ENCODE data around the gene DNAH14. TPM values are rescaled to one million over a fixed set of nuclear protein-coding genes. Genes with fewer than 3 reads are reported as not detected.

The DNAH14 gene
- total and polyA plus RNA-seq, 2 donors (not counting 3 experiments of a cell fraction or from before 2014, with no cell fraction given), result 1.5 to 7.1 TPM

- TF ChIP-seq MYC (IDR thresholded peaks at IDR 0.05; ENCODE audit: low read depth, low read length) (no peak), EZH2 (IDR thresholded peaks at IDR 0.05; ENCODE audit: borderline replicate concordance, low read depth, low read length, severe bottlenecking) (no peak), JUN (IDR thresholded peaks at IDR 0.05; ENCODE audit: borderline replicate concordance, insufficient read depth, insufficient read length, low read depth) (no peak), POLR2A (IDR thresholded peaks at IDR 0.05; ENCODE audit: low read depth, low read length) (no peak), GATA2 (IDR thresholded peaks at IDR 0.05; ENCODE audit: insufficient read depth, insufficient read length, low read depth, low read length) (no peak)
- H2AFZ ChIP-seq (ENCODE audit: low read depth, low read length), result no peak overlapping the region
- DNase-seq (ENCODE audit: low read depth, low spot score), result no peak
- no TSS peak for BruUV-seq (replicated peaks)
- no peaks in the 10 kb centered on the region for H3K4me1 ChIP-seq (ENCODE audit: control insufficient read depth, extremely low read depth, insufficient read depth, low read length)
- no peaks in the 10 kb centered on the region for H3K9me1 ChIP-seq (replicated peaks; ENCODE audit: control insufficient read depth, extremely low read depth, insufficient read depth, low read length)
- intact Hi-C loops (cut with micrococcal nuclease), result no loop called here
- H3K9ac ChIP-seq (replicated peaks; ENCODE audit: extremely low read depth, insufficient read depth, low read length), result no peak overlapping the region
- no peaks in the 10 kb centered on the region for H3K79me2 ChIP-seq (ENCODE audit: control insufficient read depth, insufficient read depth, low read length)
- no peak overlapping the region for H3K4me3 ChIP-seq (replicated peaks in 1 of 3; ENCODE audit: insufficient read depth in 1 of 3, low read depth in 1 of 3, low read length in 3 of 3)
- H3K4me2 ChIP-seq (ENCODE audit: insufficient read depth, low read length), result no peak overlapping the region
- FAIRE-seq, result no peak
- dilution Hi-C loops (cut with MboI; ENCODE audit: extremely low pct_ligation_motif_present, low sequenced_read_pairs), result no loop called here
- POLR2A ChIA-PET, result no interaction called here
- H3K27me3 ChIP-seq (ENCODE audit: control insufficient read depth in 2 of 2, insufficient read depth in 2 of 2, low read length in 2 of 2), result no peaks in the 10 kb centered on the region
- CTCF ChIA-PET, result no interaction called here
- no peak overlapping the region for H3K27ac ChIP-seq (ENCODE audit: insufficient read depth, low read depth, low read length)
- H4K20me1 ChIP-seq (replicated peaks; ENCODE audit: control insufficient read depth, extremely low read depth, insufficient read depth, low read length), result no peaks in the 10 kb centered on the region
- H3K9me3 ChIP-seq (replicated peaks; ENCODE audit: control insufficient read depth, insufficient read depth, low read length), result no peaks in the 10 kb centered on the region
- H3K36me3 ChIP-seq (ENCODE audit: control insufficient read depth in 2 of 2, extremely low read depth in 1 of 2, insufficient read depth in 2 of 2, low read length in 2 of 2), result no peaks in the 10 kb centered on the region
Measured at GRCh38 chr1:225277445-225277844, 348.0 kb downstream of the DNAH14 start.

GRCh38 chr1:225280563-225280962, 351.1 kb downstream of the DNAH14 start:
- Histone ChIP-seq H3K4me3 (replicated peaks in 1 of 3; ENCODE audit: insufficient read depth in 1 of 3, low read depth in 1 of 3, low read length in 3 of 3) (no peak overlapping the region), H3K9ac (replicated peaks; ENCODE audit: extremely low read depth, insufficient read depth, low read length) (no peak overlapping the region), H3K4me1 (ENCODE audit: control insufficient read depth, extremely low read depth, insufficient read depth, low read length) (no peaks in the 10 kb centered on the region), H3K9me1 (replicated peaks; ENCODE audit: control insufficient read depth, extremely low read depth, insufficient read depth, low read length) (no peaks in the 10 kb centered on the region), H3K4me2 (ENCODE audit: insufficient read depth, low read length) (no peak overlapping the region), H3K36me3 (ENCODE audit: control insufficient read depth in 2 of 2, extremely low read depth in 1 of 2, insufficient read depth in 2 of 2, low read length in 2 of 2) (no peaks in the 10 kb centered on the region), H3K79me2 (ENCODE audit: control insufficient read depth, insufficient read depth, low read length) (no peaks in the 10 kb centered on the region), H3K9me3 (replicated peaks; ENCODE audit: control insufficient read depth, insufficient read depth, low read length) (no peaks in the 10 kb centered on the region), H4K20me1 (replicated peaks; ENCODE audit: control insufficient read depth, extremely low read depth, insufficient read depth, low read length) (no peaks in the 10 kb centered on the region), H3K27me3 (ENCODE audit: control insufficient read depth in 2 of 2, insufficient read depth in 2 of 2, low read length in 2 of 2) (no peaks in the 10 kb centered on the region), H2AFZ (ENCODE audit: low read depth, low read length) (no peak overlapping the region), H3K27ac (ENCODE audit: insufficient read depth, low read depth, low read length) (no peak overlapping the region)
- no peak for DNase-seq (ENCODE audit: low read depth, low spot score)
- dilution Hi-C loops (cut with MboI; ENCODE audit: extremely low pct_ligation_motif_present, low sequenced_read_pairs) (no loop called here), intact Hi-C loops (cut with micrococcal nuclease) (no loop called here)
- ChIA-PET CTCF (interaction anchor here (1.0 kb wide), 1 partner anchor 38 kb away, joined by 4 read pairs; no protein-coding TSS in a partner anchor), POLR2A (no interaction called here)
- TF ChIP-seq GATA2 (IDR thresholded peaks at IDR 0.05; ENCODE audit: insufficient read depth, insufficient read length, low read depth, low read length) (no peak), EZH2 (IDR thresholded peaks at IDR 0.05; ENCODE audit: borderline replicate concordance, low read depth, low read length, severe bottlenecking) (no peak), MAX (IDR thresholded peaks at IDR 0.05; ENCODE audit: insufficient read depth, insufficient read length) (no peak), POLR2AphosphoS5 (IDR thresholded peaks at IDR 0.05; ENCODE audit: insufficient read depth, low read depth, low read length) (no peak), FOS (IDR thresholded peaks at IDR 0.05; ENCODE audit: borderline replicate concordance, insufficient read depth, low read length) (no peak), JUN (IDR thresholded peaks at IDR 0.05; ENCODE audit: borderline replicate concordance, insufficient read depth, insufficient read length, low read depth) (no peak), POLR2A (IDR thresholded peaks at IDR 0.05; ENCODE audit: low read depth, low read length) (no peak), MYC (IDR thresholded peaks at IDR 0.05; ENCODE audit: low read depth, low read length) (no peak)
- TF ChIP-seq, protein P1, sequence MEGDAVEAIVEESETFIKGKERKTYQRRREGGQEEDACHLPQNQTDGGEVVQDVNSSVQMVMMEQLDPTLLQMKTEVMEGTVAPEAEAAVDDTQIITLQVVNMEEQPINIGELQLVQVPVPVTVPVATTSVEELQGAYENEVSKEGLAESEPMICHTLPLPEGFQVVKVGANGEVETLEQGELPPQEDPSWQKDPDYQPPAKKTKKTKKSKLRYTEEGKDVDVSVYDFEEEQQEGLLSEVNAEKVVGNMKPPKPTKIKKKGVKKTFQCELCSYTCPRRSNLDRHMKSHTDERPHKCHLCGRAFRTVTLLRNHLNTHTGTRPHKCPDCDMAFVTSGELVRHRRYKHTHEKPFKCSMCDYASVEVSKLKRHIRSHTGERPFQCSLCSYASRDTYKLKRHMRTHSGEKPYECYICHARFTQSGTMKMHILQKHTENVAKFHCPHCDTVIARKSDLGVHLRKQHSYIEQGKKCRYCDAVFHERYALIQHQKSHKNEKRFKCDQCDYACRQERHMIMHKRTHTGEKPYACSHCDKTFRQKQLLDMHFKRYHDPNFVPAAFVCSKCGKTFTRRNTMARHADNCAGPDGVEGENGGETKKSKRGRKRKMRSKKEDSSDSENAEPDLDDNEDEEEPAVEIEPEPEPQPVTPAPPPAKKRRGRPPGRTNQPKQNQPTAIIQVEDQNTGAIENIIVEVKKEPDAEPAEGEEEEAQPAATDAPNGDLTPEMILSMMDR (IDR thresholded peaks at IDR 0.05; ENCODE audit: extremely low read depth in 1 of 2, insufficient read depth in 1 of 2, low read depth in 1 of 2, low read length in 2 of 2), result no peak
- no peak for FAIRE-seq
- no TSS peak for BruUV-seq (replicated peaks)

All from endothelial cell of umbilical vein (primary cell).